ENCODE results near the gene KRT7.

- no peak for TF ChIP-seq EZH2 (IDR thresholded peaks at IDR 0.05; ENCODE audit: insufficient read depth, poor library complexity, severe bottlenecking)
- no peak for TF ChIP-seq EZH2phosphoT487 (IDR thresholded peaks at IDR 0.05; ENCODE audit: insufficient read depth, low read depth)
These were observed 1.5 kb upstream of the KRT7 start for GRCh38 chr12:52231305-52232202.

Data from GM23248 (cell line).